ENCODE results near the gene DDX41. TPM values are rescaled to one million over a fixed set of nuclear protein-coding genes. Genes with fewer than 3 reads are reported as not detected.

The DDX41 gene
- total RNA-seq, 5 donors from 2014 or later (not counting 1 experiment from before 2014, with no cell fraction given) = 64.8 to 118 (median 106) TPM

- Mint-ChIP-seq H3K27ac (peak overlapping the region in 1 of 2 donors; percentile 83), H3K27me3 (peaks cover 0 to 5% of the 10 kb centered on the region in 2 donors), H3K4me1 (peaks cover 44 to 55% (median 46%) of the 10 kb centered on the region in 3 donors), H3K36me3 (no peaks in the 10 kb centered on the region), H3K4me3 (peak overlapping the region in 1 of 3 donors; percentile 33), H3K9me3 (no peaks in the 10 kb centered on the region)
- Histone ChIP-seq H3K27me3 (replicated peaks in 1 of 2; ENCODE audit: control insufficient read depth in 2 of 2, extremely low read depth in 1 of 2, insufficient read depth in 2 of 2, low read length in 1 of 2) (peaks cover 0 to 21% of the 10 kb centered on the region in 2 experiments), H3K9me3 (no peaks in the 10 kb centered on the region), H3K4me3 (ENCODE audit: control insufficient read depth in 1 of 2, extremely low read depth in 1 of 2, low read length in 1 of 2) (no peak overlapping the region), H3K27ac (ENCODE audit: low read length) (no peak overlapping the region), H3K4me1 (ENCODE audit: control insufficient read depth in 1 of 2, extremely low read depth in 1 of 2, insufficient read depth in 2 of 2, low read length in 2 of 2) (peaks cover 7 to 45% of the 10 kb centered on the region in 2 experiments), H3K36me3 (ENCODE audit: control insufficient read depth in 2 of 2, extremely low read depth in 1 of 2, insufficient read depth in 1 of 2, low read length in 1 of 2) (no peaks in the 10 kb centered on the region)
- ChIA-PET POLR2A (interaction anchor here in 1 of 2 donors (0.6 kb wide), 1 partner anchor 1108 kb away, joined by 3 read pairs; no protein-coding TSS in a partner anchor), CTCF (interaction anchor here in 1 of 2 donors (0.8 kb wide), 1 partner anchor 9 kb away, joined by 3 read pairs; no protein-coding TSS in a partner anchor)
- no peak for DNase-seq
- WGBS (ENCODE audit: insufficient coverage) = 95% methylated on average over 16 of the region's 18 CpGs
- no peak for ATAC-seq (replicated peaks in 1 of 4)
Observed at GRCh38 chr5:177476531-177477233, 40.1 kb downstream of the DDX41 start.

- Mint-ChIP-seq H3K9me3 (no peaks in the 10 kb centered on the region), H3K36me3 (no peaks in the 10 kb centered on the region), H3K4me3 (peak overlapping the region; percentile 0 to 69 (median 37)), H3K27me3 (peaks cover 0 to 5% of the 10 kb centered on the region in 2 donors), H3K27ac (peak overlapping the region; percentile 38 to 83), H3K4me1 (peaks cover 48 to 60% (median 51%) of the 10 kb centered on the region in 3 donors)
- no peak overlapping the region for H3K27ac ChIP-seq (ENCODE audit: low read length)
- 94% methylated on average over 2 of the region's 11 CpGs for WGBS (ENCODE audit: insufficient coverage)
- ChIA-PET CTCF (interaction anchor here in 1 of 2 donors (0.8 kb wide), 1 partner anchor 10 kb away, joined by 3 read pairs; no protein-coding TSS in a partner anchor), POLR2A (interaction anchor here in 1 of 2 donors (0.6 kb wide), 1 partner anchor 1108 kb away, joined by 3 read pairs; no protein-coding TSS in a partner anchor)
- H3K9me3 ChIP-seq = no peaks in the 10 kb centered on the region
- peaks cover 7 to 54% of the 10 kb centered on the region in 2 experiments for H3K4me1 ChIP-seq (ENCODE audit: control insufficient read depth in 1 of 2, extremely low read depth in 1 of 2, insufficient read depth in 2 of 2, low read length in 2 of 2)
- no peak overlapping the region for H3K4me3 ChIP-seq (ENCODE audit: control insufficient read depth in 1 of 2, extremely low read depth in 1 of 2, low read length in 1 of 2)
- peaks cover 0 to 25% of the 10 kb centered on the region in 2 experiments for H3K27me3 ChIP-seq (replicated peaks in 1 of 2; ENCODE audit: control insufficient read depth in 2 of 2, extremely low read depth in 1 of 2, insufficient read depth in 2 of 2, low read length in 1 of 2)
- DNase-seq (no peak), ATAC-seq (replicated peaks in 1 of 4) (no peak)
- no peaks in the 10 kb centered on the region for H3K36me3 ChIP-seq (ENCODE audit: control insufficient read depth in 2 of 2, extremely low read depth in 1 of 2, insufficient read depth in 1 of 2, low read length in 1 of 2)
Observed at GRCh38 chr5:177475563-177476427, 41.0 kb downstream of the DDX41 start.

GRCh38 chr5:177474846-177475562 lies 41.8 kb downstream of the DDX41 start:
- H3K4me1 ChIP-seq (ENCODE audit: control insufficient read depth in 1 of 2, extremely low read depth in 1 of 2, insufficient read depth in 2 of 2, low read length in 2 of 2) = peaks cover 7 to 59% of the 10 kb centered on the region in 2 experiments
- no peak for DNase-seq
- no peak overlapping the region for H3K27ac ChIP-seq (ENCODE audit: low read length)
- H3K4me3 ChIP-seq (ENCODE audit: control insufficient read depth in 1 of 2, extremely low read depth in 1 of 2, low read length in 1 of 2) = no peak overlapping the region
- WGBS (ENCODE audit: insufficient coverage) = 35% methylated on average over 2 of the region's 4 CpGs
- ChIA-PET CTCF (interaction anchor here in 1 of 2 donors (0.7 kb wide), 1 partner anchor 84 kb away, joined by 3 read pairs; no protein-coding TSS in a partner anchor), POLR2A (no interaction called here)
- H3K36me3 ChIP-seq (ENCODE audit: control insufficient read depth in 2 of 2, extremely low read depth in 1 of 2, insufficient read depth in 1 of 2, low read length in 1 of 2) = peaks cover 0 to 3% of the 10 kb centered on the region in 2 donors
- no peaks in the 10 kb centered on the region for H3K9me3 Mint-ChIP-seq
- peaks cover 51 to 64% (median 55%) of the 10 kb centered on the region in 3 donors for H3K4me1 Mint-ChIP-seq
- H3K36me3 Mint-ChIP-seq = no peaks in the 10 kb centered on the region
- no peaks in the 10 kb centered on the region for H3K9me3 ChIP-seq
- H3K27me3 Mint-ChIP-seq = peaks cover 0 to 5% of the 10 kb centered on the region in 2 donors
- H3K27me3 ChIP-seq (replicated peaks in 1 of 2; ENCODE audit: control insufficient read depth in 2 of 2, extremely low read depth in 1 of 2, insufficient read depth in 2 of 2, low read length in 1 of 2) = peaks cover 0 to 29% of the 10 kb centered on the region in 2 experiments
- H3K27ac Mint-ChIP-seq = peak overlapping the region; percentile 38 to 80
- ATAC-seq (replicated peaks in 1 of 4) = no peak
- H3K4me3 Mint-ChIP-seq = peak overlapping the region; percentile 69 to 77 (median 72)

GRCh38 chr5:177474002-177474476 lies 42.7 kb downstream of the DDX41 start:
- WGBS (ENCODE audit: insufficient coverage) = 86% methylated on average over 7 of the region's 7 CpGs
- H3K9me3 ChIP-seq = no peaks in the 10 kb centered on the region
- no peak overlapping the region for H3K4me3 ChIP-seq (ENCODE audit: control insufficient read depth in 1 of 2, extremely low read depth in 1 of 2, low read length in 1 of 2)
- peaks cover 7 to 59% of the 10 kb centered on the region in 2 experiments for H3K4me1 ChIP-seq (ENCODE audit: control insufficient read depth in 1 of 2, extremely low read depth in 1 of 2, insufficient read depth in 2 of 2, low read length in 2 of 2)
- H3K27me3 Mint-ChIP-seq = peaks cover 0 to 5% of the 10 kb centered on the region in 2 donors
- ATAC-seq (replicated peaks in 1 of 4) = no peak
- H3K27ac ChIP-seq (ENCODE audit: low read length) = no peak overlapping the region
- H3K27ac Mint-ChIP-seq = peak overlapping the region; percentile 39 to 74
- CTCF ChIA-PET = interaction anchor here in 1 of 2 donors (0.7 kb wide), 1 partner anchor 83 kb away, joined by 3 read pairs; no protein-coding TSS in a partner anchor
- DNase-seq = no peak
- no peaks in the 10 kb centered on the region for H3K9me3 Mint-ChIP-seq
- H3K27me3 ChIP-seq (replicated peaks in 1 of 2; ENCODE audit: control insufficient read depth in 2 of 2, extremely low read depth in 1 of 2, insufficient read depth in 2 of 2, low read length in 1 of 2) = peaks cover 0 to 29% of the 10 kb centered on the region in 2 experiments
- no peaks in the 10 kb centered on the region for H3K36me3 Mint-ChIP-seq
- peaks cover 42 to 55% (median 48%) of the 10 kb centered on the region in 3 donors for H3K4me1 Mint-ChIP-seq
- H3K36me3 ChIP-seq (ENCODE audit: control insufficient read depth in 2 of 2, extremely low read depth in 1 of 2, insufficient read depth in 1 of 2, low read length in 1 of 2) = peaks cover 0 to 3% of the 10 kb centered on the region in 2 donors
- H3K4me3 Mint-ChIP-seq = peak overlapping the region; percentile 69 to 77 (median 72)
- POLR2A ChIA-PET = no interaction called here

- POLR2A ChIA-PET = no interaction called here
- DNase-seq (peak in 2 of 35 experiments; percentile 17 to 38), ATAC-seq (replicated peaks in 1 of 4) (peak; percentile 41 to 56 (median 54))
- Histone ChIP-seq H3K27me3 (replicated peaks in 1 of 2; ENCODE audit: control insufficient read depth in 2 of 2, extremely low read depth in 1 of 2, insufficient read depth in 2 of 2, low read length in 1 of 2) (peaks cover 0 to 29% of the 10 kb centered on the region in 2 experiments), H3K27ac (ENCODE audit: low read length) (peak within 1 kb of the TSS; percentile 52), H3K4me3 (ENCODE audit: control insufficient read depth in 1 of 2, extremely low read depth in 1 of 2, low read length in 1 of 2) (peak within 1 kb of the TSS; percentile 41), H3K9me3 (no peaks in the 10 kb centered on the region), H3K4me1 (ENCODE audit: control insufficient read depth in 1 of 2, extremely low read depth in 1 of 2, insufficient read depth in 2 of 2, low read length in 2 of 2) (peaks cover 5 to 54% of the 10 kb centered on the region in 2 experiments), H3K36me3 (ENCODE audit: control insufficient read depth in 2 of 2, extremely low read depth in 1 of 2, insufficient read depth in 1 of 2, low read length in 1 of 2) (peaks cover 0 to 3% of the 10 kb centered on the region in 2 donors)
- CTCF ChIA-PET = interaction anchor here in 1 of 2 donors (0.8 kb wide), 1 partner anchor 24 kb away, joined by 3 read pairs; the partner anchor contains the start of gene PDLIM7
- H3K27me3 Mint-ChIP-seq = peaks cover 0 to 5% of the 10 kb centered on the region in 2 donors
- no peaks in the 10 kb centered on the region for H3K9me3 Mint-ChIP-seq
- H3K4me1 Mint-ChIP-seq = peaks cover 37 to 49% (median 43%) of the 10 kb centered on the region in 3 donors
- no peaks in the 10 kb centered on the region for H3K36me3 Mint-ChIP-seq
- peak within 1 kb of the TSS; percentile 69 to 77 (median 72) for H3K4me3 Mint-ChIP-seq
- H3K27ac Mint-ChIP-seq = peak within 1 kb of the TSS; percentile 39 to 74
- WGBS (ENCODE audit: insufficient coverage) = 3% methylated on average over 24 of the region's 69 CpGs
Observed at GRCh38 chr5:177473443-177474001, 43.2 kb downstream of the DDX41 start, which contains the start of gene DBN1. Gene DBN1, minus strand, starts transcription at chr5:177473634. Its CDS starts 113 bp downstream, at chr5:177473521.

All from T-cell (primary cell).